ENCODE data around the gene POLRMT.
A peak's percentile ranks its signal among the peaks of the same experiment; 100 is the strongest.
"Not testable (repeated sequence)": the region's sequence is repeated elsewhere in the genome, so short reads cannot be mapped to it uniquely, and the experiment has no call there.

POLRMT gene

GRCh38 chr19:676007-676338 is 42.6 kb upstream of the POLRMT start:
- ChIA-PET CTCF (no interaction called here), POLR2A (interaction anchor here (1.3 kb wide), 1 partner anchor 13 kb away, joined by 5 read pairs; the partner anchor contains the start of gene RNF126)
- DNase-seq (ENCODE audit: extremely low spot score): no peak
- no peak for TF ChIP-seq ARNT (IDR thresholded peaks at IDR 0.05)
- no peak for TF ChIP-seq HDGF (IDR thresholded peaks at IDR 0.05; ENCODE audit: borderline replicate concordance)
- no peak for TF ChIP-seq PKNOX1 (IDR thresholded peaks at IDR 0.05)
- no peak for TF ChIP-seq TARDBP (IDR thresholded peaks at IDR 0.05)
- no peak for TF ChIP-seq CTBP1 (IDR thresholded peaks at IDR 0.05; ENCODE audit: borderline replicate concordance)
- no peak for TF ChIP-seq SUZ12 (IDR thresholded peaks at IDR 0.05)
- no peak for TF ChIP-seq L3MBTL2 (conservative IDR thresholded peaks at IDR 0.05)
- no peak for TF ChIP-seq LEF1 (IDR thresholded peaks at IDR 0.05; ENCODE audit: borderline replicate concordance)
- TF ChIP-seq ZNF384 (IDR thresholded peaks at IDR 0.05): no peak
- TF ChIP-seq ELF4 (IDR thresholded peaks at IDR 0.05): no peak
- no peak for TF ChIP-seq FOXA1 (IDR thresholded peaks at IDR 0.05)

- CTCF ChIA-PET: no interaction called here
- POLR2A ChIA-PET: no interaction called here
- no peak for TF ChIP-seq NFRKB (IDR thresholded peaks at IDR 0.05)
- TF ChIP-seq FOXK2 (IDR thresholded peaks at IDR 0.05): no peak
- no peak for TF ChIP-seq HDGF (IDR thresholded peaks at IDR 0.05; ENCODE audit: borderline replicate concordance)
- TF ChIP-seq LEF1 (IDR thresholded peaks at IDR 0.05; ENCODE audit: borderline replicate concordance): no peak
- TF ChIP-seq L3MBTL2 (conservative IDR thresholded peaks at IDR 0.05): no peak
- no peak for TF ChIP-seq BHLHE40 (IDR thresholded peaks at IDR 0.05; ENCODE audit: borderline replicate concordance)
- TF ChIP-seq CTBP1 (IDR thresholded peaks at IDR 0.05; ENCODE audit: borderline replicate concordance): no peak
- TF ChIP-seq PKNOX1 (IDR thresholded peaks at IDR 0.05): no peak
- TF ChIP-seq SUZ12 (IDR thresholded peaks at IDR 0.05): no peak
- no peak for TF ChIP-seq FOXM1 (IDR thresholded peaks at IDR 0.05; ENCODE audit: borderline replicate concordance)
- no peak for DNase-seq (ENCODE audit: extremely low spot score)
Measured at GRCh38 chr19:674282-675151, 41.2 kb upstream of the POLRMT start.

- DNase-seq (ENCODE audit: extremely low spot score): peak; percentile 50
Measured at GRCh38 chr19:670609-671075, 37.3 kb upstream of the POLRMT start.

GRCh38 chr19:668675-669434 is 35.5 kb upstream of the POLRMT start:
- ChIA-PET CTCF (interaction anchor here (1.3 kb wide), 1 partner anchor 68 kb away, joined by 4 read pairs; no protein-coding TSS in a partner anchor), POLR2A (interaction anchor here (1.0 kb wide), 1 partner anchor 10 kb away, joined by 3 read pairs; no protein-coding TSS in a partner anchor)
- DNase-seq (ENCODE audit: extremely low spot score): not testable (repeated sequence)

More at GRCh38 chr19:670609-671075, 37.3 kb upstream of the POLRMT start:
- CTCF ChIA-PET: interaction anchor here (0.6 kb wide), 1 partner anchor 96 kb away, joined by 3 read pairs; no protein-coding TSS in a partner anchor
- POLR2A ChIA-PET: interaction anchor here (1.0 kb wide), 1 partner anchor 10 kb away, joined by 4 read pairs; no protein-coding TSS in a partner anchor
- TF ChIP-seq NFRKB (IDR thresholded peaks at IDR 0.05) (no peak), SUZ12 (IDR thresholded peaks at IDR 0.05) (no peak), SP1 (IDR thresholded peaks at IDR 0.05) (no peak), ARNT (IDR thresholded peaks at IDR 0.05) (no peak), HDGF (IDR thresholded peaks at IDR 0.05; ENCODE audit: borderline replicate concordance) (no peak)

GRCh38 chr19:666985-667573 is 33.7 kb upstream of the POLRMT start:
- POLR2A ChIA-PET: interaction anchor here (1.0 kb wide), 1 partner anchor 14 kb away, joined by 5 read pairs; no protein-coding TSS in a partner anchor
- DNase-seq (ENCODE audit: extremely low spot score): not testable (repeated sequence)
- CTCF ChIA-PET: interaction anchor here (0.9 kb wide), 1 partner anchor 67 kb away, joined by 4 read pairs; no protein-coding TSS in a partner anchor

GRCh38 chr19:664913-665443 is 31.6 kb upstream of the POLRMT start:
- DNase-seq (ENCODE audit: extremely low spot score): peak; percentile 86
- ChIA-PET POLR2A (no interaction called here), CTCF (no interaction called here)
- no peak for TF ChIP-seq SUZ12 (IDR thresholded peaks at IDR 0.05)
- TF ChIP-seq FOXK2 (IDR thresholded peaks at IDR 0.05): no peak
- TF ChIP-seq ZNF384 (IDR thresholded peaks at IDR 0.05): peak; percentile 85
- TF ChIP-seq BHLHE40 (IDR thresholded peaks at IDR 0.05; ENCODE audit: borderline replicate concordance): no peak
- TF ChIP-seq L3MBTL2 (conservative IDR thresholded peaks at IDR 0.05): peak; percentile 82
- TF ChIP-seq TARDBP (IDR thresholded peaks at IDR 0.05): no peak
- no peak for TF ChIP-seq NFRKB (IDR thresholded peaks at IDR 0.05)
- TF ChIP-seq FOXM1 (IDR thresholded peaks at IDR 0.05; ENCODE audit: borderline replicate concordance): no peak

All from HEK293T (cell line).